ENCODE data around the gene CTBP1.

- no peak for TF ChIP-seq CTCF (IDR thresholded peaks at IDR 0.05; ENCODE audit: low read depth, low read length)
- TF ChIP-seq EZH2phosphoT487 (IDR thresholded peaks at IDR 0.05; ENCODE audit: low read depth): no peak
Observed at GRCh38 chr4:1201851-1202525, 46.9 kb downstream of the CTBP1 start.
